H9 (cell line): Measurements from ENCODE around the gene NID1. TPM values are rescaled to one million over a fixed set of nuclear protein-coding genes. Genes with fewer than 3 reads are reported as not detected.

Experiments
- DNase-seq: peaks from one replicate; pipeline ENCODE4 v3.0.0-alpha.2; 2017
- H2AFZ ChIP-seq: one replicate; pipeline ENCODE4 v1.6.1; 2013; ENCODE audit warnings: mild to moderate bottlenecking, low read length, control low read depth, moderate library complexity
- H2AK5ac ChIP-seq: 2 replicates; pipeline ENCODE4 v1.6.1; 2013; ENCODE audit warnings: low read length, control low read depth, mixed read lengths; ENCODE audit not compliant: insufficient read length
- H2BK120ac ChIP-seq: one replicate; pipeline ENCODE4 v1.6.1; 2013; ENCODE audit warnings: low read depth, mild to moderate bottlenecking, low read length, control low read depth, inconsistent platforms; ENCODE audit not compliant: poor library complexity, severe bottlenecking
- H2BK12ac ChIP-seq: 2 replicates; pipeline ENCODE4 v1.6.1; 2013; ENCODE audit warnings: low read length, control low read depth, mixed read lengths, low read depth; ENCODE audit not compliant: insufficient read length
- H2BK15ac ChIP-seq: 2 replicates; pipeline ENCODE4 v1.6.1; 2013; ENCODE audit warnings: low read depth, low read length, control low read depth
- H2BK20ac ChIP-seq: one replicate; pipeline ENCODE4 v1.6.1; 2013; ENCODE audit warnings: low read depth, mild to moderate bottlenecking, low read length, control low read depth, inconsistent platforms; ENCODE audit not compliant: poor library complexity, severe bottlenecking
- H2BK5ac ChIP-seq: 2 replicates; pipeline ENCODE4 v1.6.1; 2013; ENCODE audit warnings: low read length, control low read depth, mixed read lengths; ENCODE audit not compliant: insufficient read length
- H3K14ac ChIP-seq: 2 replicates; pipeline ENCODE4 v1.6.1; 2013; ENCODE audit warnings: low read length, control low read depth; ENCODE audit not compliant: insufficient read depth
- H3K18ac ChIP-seq: 2 replicates; pipeline ENCODE4 v1.6.1; 2013; ENCODE audit warnings: low read depth, mild to moderate bottlenecking, mixed read lengths, low read length, control low read depth; ENCODE audit not compliant: insufficient read length
- H3K23ac ChIP-seq: 2 replicates; pipeline ENCODE4 v1.6.1; 2013; ENCODE audit warnings: low read length, control low read depth, mixed read lengths, low read depth; ENCODE audit not compliant: insufficient read length
- H3K23me2 ChIP-seq: 2 replicates; pipeline ENCODE4 v1.6.1; 2013; ENCODE audit warnings: low read depth, mild to moderate bottlenecking, mixed read lengths, low read length, control low read depth; ENCODE audit not compliant: insufficient read length, poor library complexity, severe bottlenecking
- H3K27ac ChIP-seq: 2 replicates; pipeline ENCODE4 v1.5.1; 2013; ENCODE audit warnings: low read length, control low read depth, mixed read lengths, low read depth; ENCODE audit not compliant: insufficient read length
- H3K27me3 ChIP-seq: 2 replicates; pipeline ENCODE4 v1.6.1; 2013; ENCODE audit warnings: low read length, control low read depth, inconsistent platforms; ENCODE audit not compliant: insufficient read depth
- H3K4ac ChIP-seq: 2 replicates; pipeline ENCODE4 v1.6.1; 2013; ENCODE audit warnings: low read depth, mild to moderate bottlenecking, control low read depth, inconsistent platforms, low read length, moderate library complexity
- H3K4me1 ChIP-seq: 2 replicates; pipeline ENCODE4 v1.6.1; 2013; ENCODE audit warnings: low read length, control low read depth, inconsistent platforms; ENCODE audit not compliant: insufficient read depth
- H3K4me2 ChIP-seq: 2 replicates; pipeline ENCODE4 v1.6.1; 2013; ENCODE audit warnings: low read length, control low read depth, mixed read lengths; ENCODE audit not compliant: insufficient read length, insufficient read depth
- H3K56ac ChIP-seq: 2 replicates; pipeline ENCODE4 v1.6.1; 2013; ENCODE audit warnings: low read depth, mild to moderate bottlenecking, mixed read lengths, low read length, control low read depth; ENCODE audit not compliant: insufficient read length
- H3K79me1 ChIP-seq: 2 replicates; pipeline ENCODE4 v1.6.1; 2013; ENCODE audit warnings: low read depth, mild to moderate bottlenecking, moderate library complexity, low read length, control low read depth, inconsistent platforms; ENCODE audit not compliant: insufficient read depth, poor library complexity, severe bottlenecking
- H3K79me2 ChIP-seq: 2 replicates; pipeline ENCODE4 v1.6.1; 2013; ENCODE audit warnings: low read length, control low read depth, inconsistent platforms; ENCODE audit not compliant: insufficient read depth
- H3K9ac ChIP-seq: 2 replicates; pipeline ENCODE4 v1.6.1; 2013; ENCODE audit warnings: low read length, control low read depth, mixed read lengths; ENCODE audit not compliant: insufficient read length; ENCODE audit errors: extremely low read depth
- H3K9me3 ChIP-seq: one replicate; pipeline ENCODE4 v1.6.1; 2013; ENCODE audit warnings: low read depth, low read length, inconsistent platforms; ENCODE audit not compliant: control insufficient read depth
- H3T11ph ChIP-seq: one replicate; pipeline ENCODE4 v1.6.1; 2013; ENCODE audit warnings: mild to moderate bottlenecking, low read length, control low read depth, inconsistent platforms
- H4K20me1 ChIP-seq: one replicate; pipeline ENCODE4 v1.6.1; 2013; ENCODE audit not compliant: control insufficient read depth, insufficient read length, insufficient read depth
- H4K5ac ChIP-seq: 2 replicates; pipeline ENCODE4 v1.6.1; 2013; ENCODE audit warnings: low read depth, mild to moderate bottlenecking, mixed read lengths, low read length, control low read depth; ENCODE audit not compliant: insufficient read length
- H4K8ac ChIP-seq: replicated peaks from 2 replicates; pipeline ENCODE4 v1.6.1; 2013; ENCODE audit warnings: low read length, control low read depth, mixed read lengths, low read depth; ENCODE audit not compliant: insufficient read length
- H4K91ac ChIP-seq: 2 replicates; pipeline ENCODE4 v1.6.1; 2013; ENCODE audit warnings: low read depth, mild to moderate bottlenecking, moderate library complexity, mixed read lengths, low read length, control low read depth; ENCODE audit not compliant: insufficient read length
- H3K27ac Mint-ChIP-seq, 3 experiments: 2 replicates in 2 of 3; 3 replicates in 1 of 3; pipeline ENCODE4 v1.8.0; 2020 to 2021; ENCODE audit warnings: mixed read lengths in 3 of 3, mild to moderate bottlenecking in 1 of 3, moderate library complexity in 1 of 3
- H3K27me3 Mint-ChIP-seq: 2 replicates; pipeline ENCODE4 v1.8.0; 2021; ENCODE audit warnings: low read depth, mild to moderate bottlenecking, moderate library complexity, mixed read lengths
- H3K36me3 Mint-ChIP-seq, 3 experiments: 2 replicates in 2 of 3; 3 replicates in 1 of 3; pipeline ENCODE4 v1.8.0; 2020 to 2021; ENCODE audit warnings: low read depth in 3 of 3, mixed read lengths in 3 of 3; ENCODE audit not compliant: insufficient read depth in 1 of 3
- H3K4me1 Mint-ChIP-seq, 2 experiments: 2 replicates each; pipeline ENCODE4 v1.8.0; 2020; ENCODE audit warnings: mixed read lengths in 2 of 2
- H3K4me3 Mint-ChIP-seq, 2 experiments: 2 replicates in 1 of 2; 3 replicates in 1 of 2; pipeline ENCODE4 v1.8.0; 2020 to 2021; ENCODE audit warnings: mild to moderate bottlenecking in 2 of 2, mixed read lengths in 2 of 2, moderate library complexity in 1 of 2
- H3K9me3 Mint-ChIP-seq, 2 experiments: 2 replicates in 1 of 2; 3 replicates in 1 of 2; pipeline ENCODE4 v1.8.0; 2020; ENCODE audit warnings: mild to moderate bottlenecking in 2 of 2, mixed read lengths in 2 of 2, moderate library complexity in 1 of 2
- WGBS: extraction: QIAGEN DNeasy Blood & Tissue Kit; methylation state at CpG from one replicate; pipeline ENCODE4 v1.1.7; 2013; ENCODE audit warnings: missing lambda C conversion rate, low lambda C conversion rate, mixed read lengths; ENCODE audit not compliant: insufficient read length; ENCODE audit errors: extremely low coverage; 5-methylcytosine and 5-hydroxymethylcytosine counted together
- total RNA-seq: library from RNA; stranded (reverse); gene quantifications from 2 replicates; pipeline ENCODE4 v1.2.1, GENCODE V29; 2021
- TF ChIP-seq, protein P1 (sequence below): fragments of 200-600 bp; sonication (generic); conservative IDR thresholded peaks from 3 replicates; pipeline ENCODE4 v1.8.0; 2021; ENCODE audit warnings: antibody characterized with exemption, mild to moderate bottlenecking

The NID1 gene
- total RNA-seq, 1 experiment from 2014 or later: 28.5 TPM

DNA sequence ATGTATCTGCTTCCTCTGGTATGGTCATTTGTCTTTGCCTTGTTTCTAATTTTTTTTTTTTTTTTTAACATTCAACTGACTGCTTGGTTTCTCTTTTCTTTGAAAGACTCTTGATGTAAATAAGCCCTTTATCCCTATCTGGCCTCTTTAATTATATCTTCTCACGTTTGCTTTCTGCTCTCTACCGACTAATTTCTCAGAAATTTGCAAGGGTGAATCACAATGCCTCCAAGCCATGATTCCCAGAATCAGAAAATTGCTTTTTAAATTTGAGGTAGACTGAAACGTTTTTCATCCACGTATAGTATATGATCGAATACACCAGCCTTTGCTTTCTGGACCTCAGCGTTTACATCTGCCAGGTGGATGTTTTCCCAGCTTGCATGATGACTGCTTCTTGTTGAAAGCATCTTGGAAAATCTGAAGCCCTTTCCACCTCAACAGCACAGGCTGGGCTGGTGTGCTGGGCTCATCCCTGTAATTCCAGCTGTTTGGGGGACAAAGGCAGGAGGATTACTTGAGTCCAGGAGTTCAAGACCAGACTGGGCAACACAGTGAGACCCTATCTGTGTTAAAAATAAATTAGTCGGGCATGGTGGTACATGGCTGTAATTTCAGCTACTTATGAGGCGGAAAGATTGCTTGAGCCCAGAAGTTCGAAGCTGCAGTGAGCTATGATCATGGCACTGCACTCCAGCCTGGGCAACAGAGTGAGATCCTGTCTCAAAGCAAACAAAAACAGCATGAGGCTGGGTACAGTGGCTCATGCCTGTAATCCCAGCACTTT, 42.4 kb upstream of the NID1 start:
- no peak overlapping the region for H2BK20ac ChIP-seq
- H3K79me1 ChIP-seq: no peaks in the 10 kb centered on the region
- H4K5ac ChIP-seq: no peak overlapping the region
- peaks cover 2% of the 10 kb centered on the region; the same call in 1 of the 2 replicates for H3K4me1 ChIP-seq
- H2BK120ac ChIP-seq: no peak overlapping the region
- H3K27me3 ChIP-seq: no peaks in the 10 kb centered on the region
- Mint-ChIP-seq H3K36me3 (no peaks in the 10 kb centered on the region), H3K9me3 (no peaks in the 10 kb centered on the region), H3K27ac (no peak overlapping the region), H3K4me1 (peaks cover 10 to 12% of the 10 kb centered on the region in 2 experiments), H3K4me3 (no peak overlapping the region), H3K27me3 (peaks cover 4% of the 10 kb centered on the region)
- H2BK5ac ChIP-seq: no peak overlapping the region
- DNase-seq: no peak
- H4K8ac ChIP-seq: no peak overlapping the region
- H3K23me2 ChIP-seq: no peaks in the 10 kb centered on the region
- no peak overlapping the region for H2BK15ac ChIP-seq
- H4K20me1 ChIP-seq: no peaks in the 10 kb centered on the region
- H2AFZ ChIP-seq: no peak overlapping the region
- no peaks in the 10 kb centered on the region for H3K9me3 ChIP-seq
- H3K18ac ChIP-seq: no peak overlapping the region
- H4K91ac ChIP-seq: no peak overlapping the region
- H3K9ac ChIP-seq: no peak overlapping the region
- H2AK5ac ChIP-seq: no peak overlapping the region
- no peak overlapping the region for H3K56ac ChIP-seq
- TF ChIP-seq, protein P1, sequence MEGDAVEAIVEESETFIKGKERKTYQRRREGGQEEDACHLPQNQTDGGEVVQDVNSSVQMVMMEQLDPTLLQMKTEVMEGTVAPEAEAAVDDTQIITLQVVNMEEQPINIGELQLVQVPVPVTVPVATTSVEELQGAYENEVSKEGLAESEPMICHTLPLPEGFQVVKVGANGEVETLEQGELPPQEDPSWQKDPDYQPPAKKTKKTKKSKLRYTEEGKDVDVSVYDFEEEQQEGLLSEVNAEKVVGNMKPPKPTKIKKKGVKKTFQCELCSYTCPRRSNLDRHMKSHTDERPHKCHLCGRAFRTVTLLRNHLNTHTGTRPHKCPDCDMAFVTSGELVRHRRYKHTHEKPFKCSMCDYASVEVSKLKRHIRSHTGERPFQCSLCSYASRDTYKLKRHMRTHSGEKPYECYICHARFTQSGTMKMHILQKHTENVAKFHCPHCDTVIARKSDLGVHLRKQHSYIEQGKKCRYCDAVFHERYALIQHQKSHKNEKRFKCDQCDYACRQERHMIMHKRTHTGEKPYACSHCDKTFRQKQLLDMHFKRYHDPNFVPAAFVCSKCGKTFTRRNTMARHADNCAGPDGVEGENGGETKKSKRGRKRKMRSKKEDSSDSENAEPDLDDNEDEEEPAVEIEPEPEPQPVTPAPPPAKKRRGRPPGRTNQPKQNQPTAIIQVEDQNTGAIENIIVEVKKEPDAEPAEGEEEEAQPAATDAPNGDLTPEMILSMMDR: no peak
- H3K4me2 ChIP-seq: no peak overlapping the region
- H3K4ac ChIP-seq: no peak overlapping the region
- H3K14ac ChIP-seq: no peak overlapping the region
- WGBS: no CpG with 5 or more reads among the region's 9 CpGs
- no peak overlapping the region for H3K27ac ChIP-seq
- H3T11ph ChIP-seq: no peak overlapping the region
- no peak overlapping the region for H3K23ac ChIP-seq
- H3K79me2 ChIP-seq: no peaks in the 10 kb centered on the region
- no peak overlapping the region for H2BK12ac ChIP-seq
